ENCODE data around the gene TFCP2L1.

TFCP2L1 gene

GRCh38 chr2:121254748-121255147 is 30.3 kb downstream of the TFCP2L1 start:
- H3K4me3 ChIP-seq (ENCODE audit: low read depth, low read length): no peak overlapping the region
- DNase-seq (ENCODE audit: low read depth): no peak
- no peak for TF ChIP-seq CTCF (IDR thresholded peaks at IDR 0.05; ENCODE audit: low read depth, low read length, missing control alignments)

GRCh38 chr2:121253674-121254240 is 31.2 kb downstream of the TFCP2L1 start:
- no peak for TF ChIP-seq CTCF (IDR thresholded peaks at IDR 0.05; ENCODE audit: low read depth, low read length, missing control alignments)

GRCh38 chr2:121253021-121253673 is 31.9 kb downstream of the TFCP2L1 start:
- no peak overlapping the region for H3K4me3 ChIP-seq (ENCODE audit: low read depth, low read length)
- TF ChIP-seq CTCF (IDR thresholded peaks at IDR 0.05; ENCODE audit: low read depth, low read length, missing control alignments): no peak

More at GRCh38 chr2:121253674-121254240, 31.2 kb downstream of the TFCP2L1 start:
- H3K4me3 ChIP-seq (ENCODE audit: low read depth, low read length): no peak overlapping the region
- DNase-seq (ENCODE audit: low read depth): no peak

GRCh38 chr2:121251497-121251896 is 33.5 kb downstream of the TFCP2L1 start:
- no peak overlapping the region for H3K4me3 ChIP-seq (ENCODE audit: low read depth, low read length)
- no peak for DNase-seq (ENCODE audit: low read depth)
- TF ChIP-seq CTCF (IDR thresholded peaks at IDR 0.05; ENCODE audit: low read depth, low read length, missing control alignments): no peak

More at GRCh38 chr2:121253021-121253673, 31.9 kb downstream of the TFCP2L1 start:
- DNase-seq (ENCODE audit: low read depth): no peak

GRCh38 chr2:121248766-121249343 is 36.1 kb downstream of the TFCP2L1 start:
- no peak for DNase-seq (ENCODE audit: low read depth)
- H3K4me3 ChIP-seq (ENCODE audit: low read depth, low read length): no peak overlapping the region
- no peak for TF ChIP-seq CTCF (IDR thresholded peaks at IDR 0.05; ENCODE audit: low read depth, low read length, missing control alignments)

- no peak overlapping the region for H3K4me3 ChIP-seq (ENCODE audit: low read depth, low read length)
- DNase-seq (ENCODE audit: low read depth): no peak
- TF ChIP-seq CTCF (IDR thresholded peaks at IDR 0.05; ENCODE audit: low read depth, low read length, missing control alignments): no peak
These were observed 37.0 kb downstream of the TFCP2L1 start for GRCh38 chr2:121247971-121248370.
